HEK293 (cell line): ENCODE results near the gene GALNT13.

ENCODE experiments used
- CTCF ChIA-PET: fragments of 350-600 bp; formaldehyde crosslinking; extraction: SDS; loops from one replicate; lab custom pipeline; 2021; ENCODE audit warnings: antibody characterized with exemption; lab: Yijun Ruan, JAX
- POLR2A ChIA-PET: fragments of 300-600 bp; formaldehyde crosslinking; extraction: SDS; loops from one replicate; lab custom pipeline; 2020; ENCODE audit warnings: antibody characterized with exemption, inconsistent platforms; lab: Yijun Ruan, JAX
- H3K27ac ChIP-seq: fragments of 200-500 bp; sonication (Bioruptor generic); 2 replicates; pipeline ENCODE4 v1.5.1; 2014; ENCODE audit warnings: low read depth, low read length, control low read depth, inconsistent platforms; ENCODE audit errors: extremely low read depth
- H3K36me3 ChIP-seq, 2 experiments: fragments of 200-500 bp in 1 of 2; sonication (Bioruptor generic) in 1 of 2; 1 replicate in 1 of 2; 2 replicates in 1 of 2; pipeline ENCODE4 v1.5.1; 2014 to 2017; ENCODE audit warnings: inconsistent platforms in 2 of 2, low read length in 2 of 2; ENCODE audit not compliant: control insufficient read depth in 2 of 2, insufficient read depth in 1 of 2
- H3K4me1 ChIP-seq: fragments of 200-500 bp; sonication (Bioruptor generic); 2 replicates; pipeline ENCODE4 v1.5.1; 2014; ENCODE audit warnings: mild to moderate bottlenecking, low read length, inconsistent platforms; ENCODE audit not compliant: control insufficient read depth, insufficient read depth
- H3K4me3 ChIP-seq: 2 replicates; pipeline ENCODE4 v1.5.1; 2011; ENCODE audit warnings: low read depth, mild to moderate bottlenecking, control low read depth, low read length, moderate library complexity
- H3K9me3 ChIP-seq: fragments of 200-500 bp; sonication (Bioruptor generic); 2 replicates; pipeline ENCODE4 v1.5.1; 2014; ENCODE audit warnings: low read depth, low read length, inconsistent platforms; ENCODE audit not compliant: control insufficient read depth, insufficient read depth
- SCRT2 ChIP-seq: fragments of 450-650 bp; formaldehyde crosslinking; IDR thresholded peaks from 2 replicates; pipeline ENCODE4 v1.5.1; 2016; ENCODE audit warnings: missing biosample characterization, missing genetic modification characterization
- ZBTB6 ChIP-seq: fragments of 450-650 bp; formaldehyde crosslinking; IDR thresholded peaks from 2 replicates; pipeline ENCODE4 v1.5.1; 2017; ENCODE audit warnings: missing biosample characterization, missing genetic modification characterization
- ZBTB8A ChIP-seq: fragments of 450-650 bp; formaldehyde crosslinking; IDR thresholded peaks from 2 replicates; pipeline ENCODE4 v1.5.1; 2016; ENCODE audit warnings: missing biosample characterization, missing genetic modification characterization
- ZFP3 ChIP-seq: fragments of 450-650 bp; formaldehyde crosslinking; IDR thresholded peaks from 2 replicates; pipeline ENCODE4 v1.5.1; 2016; ENCODE audit warnings: low read depth, missing biosample characterization, missing genetic modification characterization
- ZNF133 ChIP-seq: fragments of 450-650 bp; formaldehyde crosslinking; IDR thresholded peaks from 2 replicates; pipeline ENCODE4 v1.5.1; 2016; ENCODE audit warnings: missing biosample characterization, missing genetic modification characterization
- ZNF140 ChIP-seq: fragments of 450-650 bp; formaldehyde crosslinking; IDR thresholded peaks from 2 replicates; pipeline ENCODE4 v1.5.1; 2016; ENCODE audit warnings: missing biosample characterization, missing genetic modification characterization
- ZNF146 ChIP-seq: fragments of 450-650 bp; formaldehyde crosslinking; IDR thresholded peaks from 2 replicates; pipeline ENCODE4 v1.5.1; 2016; ENCODE audit warnings: missing biosample characterization, missing genetic modification characterization
- ZNF169 ChIP-seq: fragments of 450-650 bp; formaldehyde crosslinking; IDR thresholded peaks from 2 replicates; pipeline ENCODE4 v1.5.1; 2016; ENCODE audit warnings: missing biosample characterization, missing genetic modification characterization
- ZNF174 ChIP-seq: fragments of 450-650 bp; formaldehyde crosslinking; IDR thresholded peaks from 2 replicates; pipeline ENCODE4 v1.5.0; 2017; ENCODE audit warnings: missing biosample characterization, mild to moderate bottlenecking, missing genetic modification characterization
- ZNF350 ChIP-seq: fragments of 450-650 bp; formaldehyde crosslinking; IDR thresholded peaks from 2 replicates; pipeline ENCODE4 v1.5.0; 2017; ENCODE audit warnings: missing biosample characterization, mild to moderate bottlenecking, missing genetic modification characterization
- ZNF48 ChIP-seq: fragments of 450-650 bp; formaldehyde crosslinking; IDR thresholded peaks from 2 replicates; pipeline ENCODE4 v1.5.1; 2016; ENCODE audit warnings: missing biosample characterization, missing genetic modification characterization
- ZNF514 ChIP-seq: fragments of 450-650 bp; formaldehyde crosslinking; IDR thresholded peaks from 2 replicates; pipeline ENCODE4 v1.5.1; 2016; ENCODE audit warnings: missing biosample characterization, missing genetic modification characterization
- ZNF530 ChIP-seq: fragments of 450-650 bp; formaldehyde crosslinking; IDR thresholded peaks from 2 replicates; pipeline ENCODE4 v1.5.1; 2016; ENCODE audit warnings: low read depth, missing biosample characterization, missing genetic modification characterization
- ZNF549 ChIP-seq: fragments of 450-650 bp; IDR thresholded peaks from 2 replicates; pipeline ENCODE4 v1.5.1; 2018; ENCODE audit warnings: missing biosample characterization, missing genetic modification characterization, mild to moderate bottlenecking, inconsistent platforms, moderate library complexity
- ZNF596 ChIP-seq: fragments of 450-650 bp; IDR thresholded peaks from 2 replicates; pipeline ENCODE4 v1.5.0; 2018; ENCODE audit warnings: missing biosample characterization, mild to moderate bottlenecking, missing genetic modification characterization, moderate library complexity
- ZNF658 ChIP-seq: fragments of 450-650 bp; formaldehyde crosslinking; IDR thresholded peaks from 2 replicates; pipeline ENCODE4; 2016; ENCODE audit warnings: missing biosample characterization, missing genetic modification characterization
- ZSCAN30 ChIP-seq: fragments of 450-650 bp; IDR thresholded peaks from 2 replicates; pipeline ENCODE4 v1.5.1; 2018; ENCODE audit warnings: missing biosample characterization, mild to moderate bottlenecking, missing genetic modification characterization, moderate library complexity

GALNT13 gene

GRCh38 chr2:154433010-154433409 lies 561.3 kb downstream of the GALNT13 start:
- ChIA-PET POLR2A (no interaction called here), CTCF (no interaction called here)
- H3K4me1 ChIP-seq = no peaks in the 10 kb centered on the region
- no peaks in the 10 kb centered on the region for H3K36me3 ChIP-seq
- H3K4me3 ChIP-seq = no peak overlapping the region
- H3K9me3 ChIP-seq = no peaks in the 10 kb centered on the region
- H3K27ac ChIP-seq = no peak overlapping the region
- no peak for TF ChIP-seq ZNF48 (tag by site-specific recombination)
- no peak for TF ChIP-seq ZNF350 (tag by site-specific recombination)
- no peak for TF ChIP-seq ZNF514

- CTCF ChIA-PET = no interaction called here
- POLR2A ChIA-PET = no interaction called here
- no peak for TF ChIP-seq ZNF530
- TF ChIP-seq ZSCAN30 (tag by site-specific recombination) = no peak
- no peak for TF ChIP-seq SCRT2 (tag by site-specific recombination)
- TF ChIP-seq ZNF596 = no peak
- no peak for TF ChIP-seq ZNF174 (tag by site-specific recombination)
- Histone ChIP-seq H3K36me3 (no peaks in the 10 kb centered on the region), H3K9me3 (no peaks in the 10 kb centered on the region), H3K4me1 (no peaks in the 10 kb centered on the region), H3K4me3 (no peak overlapping the region), H3K27ac (no peak overlapping the region)
Observed at GRCh38 chr2:154437104-154437503, 565.4 kb downstream of the GALNT13 start.

- CTCF ChIA-PET = interaction anchor here (0.6 to 1.2 kb wide), 5 partner anchors 10 to 871 kb away, joined by 3 to 6 read pairs (median 3); no protein-coding TSS in a partner anchor
- TF ChIP-seq ZNF140 (tag by site-specific recombination) (no peak), ZBTB8A (no peak), ZNF549 (tag by site-specific recombination) (no peak), ZNF133 (no peak), ZNF146 (tag by site-specific recombination) (no peak)
Observed at GRCh38 chr2:154439156-154439555, 567.4 kb downstream of the GALNT13 start.

GRCh38 chr2:154443919-154444318 lies 572.2 kb downstream of the GALNT13 start:
- POLR2A ChIA-PET = no interaction called here
- peaks cover 11% of the 10 kb centered on the region for H3K4me1 ChIP-seq
- TF ChIP-seq ZNF658 (no peak), ZNF169 (no peak)
- TF ChIP-seq, all 188 proteins: peak for 0
- Histone ChIP-seq H3K4me3 (no peak overlapping the region), H3K9me3 (no peaks in the 10 kb centered on the region), H3K36me3 (no peaks in the 10 kb centered on the region), H3K27ac (no peak overlapping the region)
- CTCF ChIA-PET = no interaction called here

More at GRCh38 chr2:154439156-154439555, 567.4 kb downstream of the GALNT13 start:
- H3K4me3 ChIP-seq = no peak overlapping the region
- H3K9me3 ChIP-seq = no peaks in the 10 kb centered on the region
- no peaks in the 10 kb centered on the region for H3K36me3 ChIP-seq
- H3K27ac ChIP-seq = no peak overlapping the region
- POLR2A ChIA-PET = no interaction called here
- no peaks in the 10 kb centered on the region for H3K4me1 ChIP-seq

GRCh38 chr2:154446324-154446723 lies 574.6 kb downstream of the GALNT13 start:
- Histone ChIP-seq H3K4me1 (peaks cover 11% of the 10 kb centered on the region), H3K4me3 (no peak overlapping the region), H3K36me3 (no peaks in the 10 kb centered on the region), H3K27ac (no peak overlapping the region), H3K9me3 (no peaks in the 10 kb centered on the region)
- ChIA-PET CTCF (interaction anchor here (0.6 kb wide), 1 partner anchor 672 kb away, joined by 3 read pairs; no protein-coding TSS in a partner anchor), POLR2A (no interaction called here)
- TF ChIP-seq ZFP3 (tag by site-specific recombination) (no peak), ZBTB6 (no peak)
